Glutamatergic neuron (in vitro differentiated cells): ENCODE data around the gene TNFRSF14. TPM values are rescaled to one million over a fixed set of nuclear protein-coding genes. Genes with fewer than 3 reads are reported as not detected.

Source experiments
- DNase-seq: peaks from one replicate; pipeline ENCODE4 v3.0.0; 2022
- H3K27ac Mint-ChIP-seq: one replicate; pipeline ENCODE4 v1.8.0; 2020; ENCODE audit warnings: mild to moderate bottlenecking, mixed read lengths, inconsistent platforms; ENCODE audit not compliant: unreplicated experiment
- H3K27me3 Mint-ChIP-seq: one replicate; pipeline ENCODE4 v1.8.0; 2020; ENCODE audit warnings: mild to moderate bottlenecking, moderate library complexity, mixed read lengths, inconsistent platforms; ENCODE audit not compliant: unreplicated experiment
- H3K36me3 Mint-ChIP-seq: one replicate; pipeline ENCODE4 v1.8.0; 2020; ENCODE audit warnings: mild to moderate bottlenecking, mixed read lengths, inconsistent platforms; ENCODE audit not compliant: unreplicated experiment
- H3K4me1 Mint-ChIP-seq: one replicate; pipeline ENCODE4 v1.8.0; 2020; ENCODE audit warnings: mild to moderate bottlenecking, low read depth, mixed read lengths, inconsistent platforms; ENCODE audit not compliant: unreplicated experiment
- H3K4me3 Mint-ChIP-seq: one replicate; pipeline ENCODE4 v1.8.0; 2020; ENCODE audit warnings: mild to moderate bottlenecking, mixed read lengths, inconsistent platforms; ENCODE audit not compliant: unreplicated experiment
- H3K9me3 Mint-ChIP-seq: one replicate; pipeline ENCODE4 v1.8.0; 2020; ENCODE audit warnings: mild to moderate bottlenecking, moderate library complexity, mixed read lengths, inconsistent platforms; ENCODE audit not compliant: unreplicated experiment
- CTCF ChIP-seq: fragments of 200-600 bp; sonication (generic); IDR thresholded peaks from one replicate; pipeline ENCODE4 v1.5.0; 2021; ENCODE audit not compliant: partially characterized antibody, unreplicated experiment
- total RNA-seq: library from RNA; stranded (reverse); fragmentation: NEBNext Ultra II Directional; extraction: Animal tissue kit (Norgen Biotek cat#: 25700); gene quantifications from one replicate; pipeline ENCODE4 v1.2.1, GENCODE V29; 2021; ENCODE audit not compliant: unreplicated experiment

Gene TNFRSF14
- total RNA-seq, 1 donor from 2014 or later: 1.2 TPM

GRCh38 chr1:2554621-2555387 lies 1.4 kb upstream of the TNFRSF14 start:
- H3K4me3 Mint-ChIP-seq: no peak overlapping the region
- no peaks in the 10 kb centered on the region for H3K36me3 Mint-ChIP-seq
- H3K4me1 Mint-ChIP-seq: peaks cover 18% of the 10 kb centered on the region
- no peak for TF ChIP-seq CTCF
- no peaks in the 10 kb centered on the region for H3K9me3 Mint-ChIP-seq
- peaks cover 5% of the 10 kb centered on the region for H3K27me3 Mint-ChIP-seq
- no peak for DNase-seq
- H3K27ac Mint-ChIP-seq: no peak overlapping the region

DNA sequence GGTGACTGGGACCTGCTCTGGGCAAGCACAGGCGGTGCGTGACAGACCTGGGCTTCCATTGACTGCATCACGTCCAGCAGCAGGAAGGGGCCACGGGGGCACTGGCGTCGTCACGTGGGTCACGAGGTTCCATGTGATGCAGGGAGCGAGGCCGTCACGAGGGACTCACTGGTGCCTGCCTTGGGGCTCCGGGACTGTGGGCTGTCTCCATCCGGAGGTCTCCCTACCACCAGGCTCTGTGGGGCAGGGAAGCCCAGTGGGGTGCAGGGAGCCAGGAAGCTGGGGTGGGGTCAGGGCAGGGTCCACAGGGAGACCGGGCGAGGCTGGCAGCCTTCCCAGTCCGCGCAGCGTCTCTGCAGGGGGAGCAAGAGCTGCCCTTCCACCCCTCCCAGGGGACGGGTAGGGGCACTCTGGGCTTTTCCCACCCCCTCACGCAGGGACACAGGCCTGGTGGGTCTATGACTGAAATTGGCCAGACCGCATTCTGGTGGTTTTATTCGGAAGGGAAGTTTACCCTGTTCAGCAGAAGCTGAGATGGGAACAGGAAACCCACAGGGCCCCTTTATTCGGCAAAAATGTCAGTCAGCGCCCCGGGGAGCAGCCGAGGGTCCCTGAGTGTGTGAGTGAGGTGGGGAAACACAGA lies 416 bp upstream of the TNFRSF14 start:
- DNase-seq: no peak
- H3K4me3 Mint-ChIP-seq: no peak overlapping the region
- no peak for TF ChIP-seq CTCF
- H3K9me3 Mint-ChIP-seq: no peaks in the 10 kb centered on the region
- H3K4me1 Mint-ChIP-seq: peaks cover 14% of the 10 kb centered on the region
- no peak overlapping the region for H3K27ac Mint-ChIP-seq
- H3K27me3 Mint-ChIP-seq: peaks cover 5% of the 10 kb centered on the region
- no peaks in the 10 kb centered on the region for H3K36me3 Mint-ChIP-seq

DNA sequence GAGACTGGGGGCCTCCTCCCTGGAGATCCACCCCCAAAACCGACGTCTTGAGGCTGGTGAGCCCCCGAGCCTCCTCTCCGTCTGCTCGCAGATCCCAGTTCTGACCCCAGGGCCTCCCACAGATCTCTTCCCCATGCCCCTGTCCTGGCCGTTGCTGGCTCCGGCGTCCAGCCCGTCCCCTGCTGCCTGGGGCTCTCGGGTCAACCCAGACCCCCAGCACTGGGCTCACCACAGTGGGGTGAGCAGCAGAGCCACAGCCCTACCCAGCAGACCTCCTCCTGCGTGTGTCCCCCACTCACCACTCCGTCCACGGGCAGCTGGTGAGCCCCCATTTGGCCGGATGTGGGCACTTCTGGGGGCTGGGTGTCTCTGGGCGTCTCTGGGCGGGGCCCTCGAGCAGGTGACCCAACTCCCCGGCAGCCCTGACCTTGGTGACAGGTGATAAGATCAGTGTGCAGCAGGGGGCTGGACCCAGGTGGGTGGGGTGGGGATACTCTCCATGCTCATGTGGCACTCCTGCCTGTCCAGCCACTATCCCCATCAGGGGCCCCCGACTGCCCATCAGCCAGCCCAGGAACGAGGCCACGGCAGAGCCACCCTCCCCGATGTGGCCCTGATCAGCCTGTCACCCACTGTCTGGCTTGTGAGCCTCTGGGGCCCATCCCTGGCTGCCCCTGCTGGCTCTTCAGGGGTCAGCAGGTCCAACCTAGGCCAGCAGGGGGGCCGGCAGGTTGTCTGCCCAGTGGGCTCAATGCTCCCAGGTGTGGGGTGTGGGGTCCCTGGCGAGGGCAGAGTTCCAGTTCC lies 709 bp downstream of the TNFRSF14 start:
- no peak for TF ChIP-seq CTCF
- no peak overlapping the region for H3K4me3 Mint-ChIP-seq
- DNase-seq: peak; percentile 14
- H3K27ac Mint-ChIP-seq: no peak overlapping the region
- H3K9me3 Mint-ChIP-seq: peaks cover 3% of the 10 kb centered on the region
- no peaks in the 10 kb centered on the region for H3K36me3 Mint-ChIP-seq
- peaks cover 12% of the 10 kb centered on the region for H3K4me1 Mint-ChIP-seq
- peaks cover 7% of the 10 kb centered on the region for H3K27me3 Mint-ChIP-seq

GRCh38 chr1:2557482-2558400 lies 1.6 kb downstream of the TNFRSF14 start:
- H3K4me1 Mint-ChIP-seq: peaks cover 12% of the 10 kb centered on the region
- H3K27me3 Mint-ChIP-seq: peaks cover 7% of the 10 kb centered on the region
- no peak overlapping the region for H3K27ac Mint-ChIP-seq
- peak; percentile 10 for DNase-seq
- H3K36me3 Mint-ChIP-seq: no peaks in the 10 kb centered on the region
- no peak overlapping the region for H3K4me3 Mint-ChIP-seq
- peaks cover 3% of the 10 kb centered on the region for H3K9me3 Mint-ChIP-seq
- no peak for TF ChIP-seq CTCF
